Chondrocyte (in vitro differentiated cells): ENCODE data around the gene SCN9A. TPM values are rescaled to one million over a fixed set of nuclear protein-coding genes. Genes with fewer than 3 reads are reported as not detected.

ENCODE experiments used
- DNase-seq: peaks from one replicate; pipeline ENCODE4 v3.0.0; 2021; ENCODE audit warnings: mixed read lengths, low spot score
- H3K27ac Mint-ChIP-seq: one replicate; pipeline ENCODE4 v1.8.0; 2021; ENCODE audit warnings: mild to moderate bottlenecking, moderate library complexity, mixed read lengths; ENCODE audit not compliant: unreplicated experiment
- H3K27me3 Mint-ChIP-seq: 2 replicates; pipeline ENCODE4 v1.8.0; 2021; ENCODE audit warnings: low read depth, mixed read lengths
- H3K36me3 Mint-ChIP-seq: 2 replicates; pipeline ENCODE4 v1.8.0; 2021; ENCODE audit warnings: low read depth, mixed read lengths
- H3K4me1 Mint-ChIP-seq: 2 replicates; pipeline ENCODE4 v1.8.0; 2021; ENCODE audit warnings: low read depth, mild to moderate bottlenecking, mixed read lengths
- H3K4me3 Mint-ChIP-seq: one replicate; pipeline ENCODE4 v1.8.0; 2021; ENCODE audit warnings: mild to moderate bottlenecking, moderate library complexity, mixed read lengths; ENCODE audit not compliant: unreplicated experiment
- H3K9me3 Mint-ChIP-seq: 2 replicates; pipeline ENCODE4 v1.8.0; 2021; ENCODE audit warnings: low read depth, mixed read lengths
- CTCF ChIP-seq: fragments of 200-600 bp; sonication (generic); IDR thresholded peaks from 2 replicates; pipeline ENCODE4 v1.5.0; 2021; ENCODE audit warnings: antibody characterized with exemption, mild to moderate bottlenecking, moderate library complexity
- total RNA-seq: library from RNA; stranded (reverse); gene quantifications from 3 replicates; pipeline ENCODE4 v1.2.1, GENCODE V29; 2021

The SCN9A gene
- total RNA-seq, 1 donor from 2014 or later: 31.0 TPM

- Mint-ChIP-seq H3K4me3 (no peak overlapping the region), H3K27me3 (no peaks in the 10 kb centered on the region), H3K36me3 (peaks cover 4% of the 10 kb centered on the region), H3K9me3 (no peaks in the 10 kb centered on the region), H3K27ac (no peak overlapping the region), H3K4me1 (peaks cover 24% of the 10 kb centered on the region)
- no peak for TF ChIP-seq CTCF
- no peak for DNase-seq
These were observed 71.1 kb downstream of the SCN9A start for GRCh38 chr2:166304656-166305055.

GRCh38 chr2:166302036-166302435 is 73.7 kb downstream of the SCN9A start:
- H3K27ac Mint-ChIP-seq: no peak overlapping the region
- no peaks in the 10 kb centered on the region for H3K27me3 Mint-ChIP-seq
- TF ChIP-seq CTCF: no peak
- peaks cover 4% of the 10 kb centered on the region for H3K36me3 Mint-ChIP-seq
- no peak overlapping the region for H3K4me3 Mint-ChIP-seq
- no peak for DNase-seq
- H3K4me1 Mint-ChIP-seq: peaks cover 11% of the 10 kb centered on the region
- no peaks in the 10 kb centered on the region for H3K9me3 Mint-ChIP-seq

- no peak overlapping the region for H3K4me3 Mint-ChIP-seq
- H3K36me3 Mint-ChIP-seq: peaks cover 3% of the 10 kb centered on the region
- H3K27me3 Mint-ChIP-seq: no peaks in the 10 kb centered on the region
- no peak for TF ChIP-seq CTCF
- H3K9me3 Mint-ChIP-seq: no peaks in the 10 kb centered on the region
- peaks cover 22% of the 10 kb centered on the region for H3K4me1 Mint-ChIP-seq
- DNase-seq: no peak
- H3K27ac Mint-ChIP-seq: no peak overlapping the region
These were observed 77.8 kb downstream of the SCN9A start for GRCh38 chr2:166297951-166298350.

- no peaks in the 10 kb centered on the region for H3K27me3 Mint-ChIP-seq
- H3K4me3 Mint-ChIP-seq: no peak overlapping the region
- DNase-seq: no peak
- H3K9me3 Mint-ChIP-seq: peaks cover 6% of the 10 kb centered on the region
- H3K4me1 Mint-ChIP-seq: peaks cover 30% of the 10 kb centered on the region
- no peak for TF ChIP-seq CTCF
- H3K36me3 Mint-ChIP-seq: peaks cover 11% of the 10 kb centered on the region
- peak overlapping the region; percentile 49 for H3K27ac Mint-ChIP-seq
These were observed 81.8 kb downstream of the SCN9A start for GRCh38 chr2:166293984-166294383.

- no peak for TF ChIP-seq CTCF
- Mint-ChIP-seq H3K27ac (no peak overlapping the region), H3K9me3 (no peaks in the 10 kb centered on the region), H3K27me3 (no peaks in the 10 kb centered on the region), H3K4me1 (peaks cover 4% of the 10 kb centered on the region), H3K36me3 (peaks cover 24% of the 10 kb centered on the region), H3K4me3 (no peak overlapping the region)
- no peak for DNase-seq
These were observed 90.5 kb downstream of the SCN9A start for GRCh38 chr2:166285215-166285614.
